HG02884 (cell line): ENCODE results near the gene C1QTNF12.

Source experiments
- ATAC-seq: cut with Tn5 transposase; IDR thresholded peaks from one replicate; pipeline ENCODE4 v1.9.1; 2021; ENCODE audit warnings: mild to moderate bottlenecking, moderate library complexity; ENCODE audit not compliant: unreplicated experiment

C1QTNF12 gene

GRCh38 chr1:1282998-1283397, 36.5 kb upstream of the C1QTNF12 start:
- ATAC-seq = no peak

- no peak for ATAC-seq
Measured at GRCh38 chr1:1281533-1282321, 35.2 kb upstream of the C1QTNF12 start.

- ATAC-seq = no peak
Measured at GRCh38 chr1:1280782-1281481, 34.4 kb upstream of the C1QTNF12 start.

- no peak for ATAC-seq
Measured at GRCh38 chr1:1279028-1279427, 32.5 kb upstream of the C1QTNF12 start.

GRCh38 chr1:1278620-1279019, 32.1 kb upstream of the C1QTNF12 start:
- ATAC-seq = no peak

GRCh38 chr1:1275836-1276235, 29.3 kb upstream of the C1QTNF12 start:
- ATAC-seq = no peak

GRCh38 chr1:1274931-1275431, 28.5 kb upstream of the C1QTNF12 start:
- ATAC-seq = no peak

- ATAC-seq = no peak
Measured at GRCh38 chr1:1274299-1274930, 27.9 kb upstream of the C1QTNF12 start.

GRCh38 chr1:1273512-1274298, 27.2 kb upstream of the C1QTNF12 start, which contains the start of gene UBE2J2:
TSS of gene UBE2J2 (minus strand) at chr1:1273854. CDS start at chr1:1267992, 5,862 bp downstream.
- peak; percentile 73 for ATAC-seq

GRCh38 chr1:1273209-1273511, 26.6 kb upstream of the C1QTNF12 start:
- no peak for ATAC-seq

GRCh38 chr1:1272341-1273208, 26.1 kb upstream of the C1QTNF12 start:
- no peak for ATAC-seq

GRCh38 chr1:1270813-1271212, 24.3 kb upstream of the C1QTNF12 start:
- no peak for ATAC-seq

- no peak for ATAC-seq
Measured at GRCh38 chr1:1268284-1268682, 21.8 kb upstream of the C1QTNF12 start.

- ATAC-seq = no peak
Measured at GRCh38 chr1:1267488-1268283, 21.2 kb upstream of the C1QTNF12 start.

GRCh38 chr1:1264868-1265272, 18.3 kb upstream of the C1QTNF12 start:
- no peak for ATAC-seq

- ATAC-seq = no peak
Measured at GRCh38 chr1:1264026-1264425, 17.5 kb upstream of the C1QTNF12 start.

GRCh38 chr1:1262758-1263157, 16.2 kb upstream of the C1QTNF12 start:
- ATAC-seq = no peak

- no peak for ATAC-seq
Measured at GRCh38 chr1:1262071-1262470, 15.5 kb upstream of the C1QTNF12 start.

- no peak for ATAC-seq
Measured at GRCh38 chr1:1260843-1261560, 14.5 kb upstream of the C1QTNF12 start.
